HUES6 (cell line): ENCODE measurements around the gene PVRIG.
"Not testable (repeated sequence)": the region's sequence is repeated elsewhere in the genome, so short reads cannot be mapped to it uniquely, and the experiment has no call there.

Experiments
- H3K27ac ChIP-seq: 2 replicates; pipeline ENCODE4 v1.7.0; 2013; ENCODE audit warnings: low read depth, mild to moderate bottlenecking, low read length, inconsistent platforms
- H3K27me3 ChIP-seq: 2 replicates; pipeline ENCODE4 v1.6.1; 2013; ENCODE audit warnings: low read length; ENCODE audit not compliant: control insufficient read depth, insufficient read depth
- H3K36me3 ChIP-seq: 2 replicates; pipeline ENCODE4 v1.6.1; 2013; ENCODE audit warnings: low read length; ENCODE audit not compliant: control insufficient read depth, insufficient read depth
- H3K4me1 ChIP-seq: 2 replicates; pipeline ENCODE4 v1.6.1; 2013; ENCODE audit warnings: low read length; ENCODE audit not compliant: control insufficient read depth, insufficient read depth
- H3K4me3 ChIP-seq: 2 replicates; pipeline ENCODE4 v1.5.1; 2013; ENCODE audit warnings: low read depth, low read length
- H3K9ac ChIP-seq: one replicate; pipeline ENCODE4 v1.6.1; 2013; ENCODE audit warnings: mild to moderate bottlenecking, low read length
- H3K9me3 ChIP-seq: 2 replicates; pipeline ENCODE4 v1.6.1; 2013; ENCODE audit warnings: low read depth, low read length; ENCODE audit not compliant: control insufficient read depth, insufficient read depth

The PVRIG gene

GRCh38 chr7:100217934-100218333 is 1.8 kb upstream of the PVRIG start:
- not testable (repeated sequence) for H3K4me1 ChIP-seq, H3K27ac ChIP-seq, H3K27me3 ChIP-seq, H3K9ac ChIP-seq, H3K4me3 ChIP-seq, H3K9me3 ChIP-seq
- peaks cover 18% of the 10 kb centered on the region for H3K36me3 ChIP-seq

GRCh38 chr7:100219271-100219737 is 445 bp upstream of the PVRIG start:
- Histone ChIP-seq H3K9ac (no peak overlapping the region), H3K4me1 (no peaks in the 10 kb centered on the region), H3K36me3 (peaks cover 24% of the 10 kb centered on the region), H3K27ac (no peak overlapping the region), H3K9me3 (no peaks in the 10 kb centered on the region), H3K27me3 (no peaks in the 10 kb centered on the region), H3K4me3 (no peak overlapping the region)

- Histone ChIP-seq H3K27ac (no peak overlapping the region), H3K27me3 (no peaks in the 10 kb centered on the region), H3K9ac (no peak overlapping the region), H3K4me3 (no peak overlapping the region), H3K4me1 (no peaks in the 10 kb centered on the region), H3K36me3 (peaks cover 26% of the 10 kb centered on the region), H3K9me3 (no peaks in the 10 kb centered on the region)
These were observed 959 bp downstream of the PVRIG start for GRCh38 chr7:100220586-100221230.

GRCh38 chr7:100221231-100221718 is 1.5 kb downstream of the PVRIG start:
- H3K27me3 ChIP-seq: no peaks in the 10 kb centered on the region
- no peaks in the 10 kb centered on the region for H3K9me3 ChIP-seq
- H3K36me3 ChIP-seq: peaks cover 26% of the 10 kb centered on the region
- H3K9ac ChIP-seq: no peak overlapping the region
- no peak overlapping the region for H3K4me3 ChIP-seq
- H3K4me1 ChIP-seq: no peaks in the 10 kb centered on the region
- no peak overlapping the region for H3K27ac ChIP-seq

GRCh38 chr7:100221767-100222444 is 2.2 kb downstream of the PVRIG start:
- no peak overlapping the region for H3K9ac ChIP-seq
- peaks cover 26% of the 10 kb centered on the region for H3K36me3 ChIP-seq
- H3K27ac ChIP-seq: no peak overlapping the region
- H3K4me1 ChIP-seq: no peaks in the 10 kb centered on the region
- no peaks in the 10 kb centered on the region for H3K27me3 ChIP-seq
- H3K4me3 ChIP-seq: no peak overlapping the region
- no peaks in the 10 kb centered on the region for H3K9me3 ChIP-seq

GRCh38 chr7:100222445-100223132 is 2.8 kb downstream of the PVRIG start:
- Histone ChIP-seq H3K9me3 (no peaks in the 10 kb centered on the region), H3K36me3 (peaks cover 26% of the 10 kb centered on the region), H3K27ac (no peak overlapping the region), H3K4me3 (no peak overlapping the region), H3K4me1 (no peaks in the 10 kb centered on the region), H3K27me3 (no peaks in the 10 kb centered on the region), H3K9ac (no peak overlapping the region)

GRCh38 chr7:100223376-100223927 is 3.7 kb downstream of the PVRIG start:
- H3K9ac ChIP-seq, H3K27me3 ChIP-seq, H3K4me3 ChIP-seq, H3K4me1 ChIP-seq, H3K27ac ChIP-seq, H3K9me3 ChIP-seq: not testable (repeated sequence)
- peaks cover 26% of the 10 kb centered on the region for H3K36me3 ChIP-seq

- not testable (repeated sequence) for H3K27me3 ChIP-seq, H3K4me1 ChIP-seq, H3K27ac ChIP-seq, H3K9ac ChIP-seq, H3K9me3 ChIP-seq, H3K4me3 ChIP-seq
- H3K36me3 ChIP-seq: peaks cover 26% of the 10 kb centered on the region
These were observed 5.1 kb downstream of the PVRIG start for GRCh38 chr7:100224891-100225290.

GRCh38 chr7:100234660-100235317 is 15.0 kb downstream of the PVRIG start:
- not testable (repeated sequence) for H3K9ac ChIP-seq, H3K4me3 ChIP-seq, H3K4me1 ChIP-seq, H3K9me3 ChIP-seq, H3K27ac ChIP-seq, H3K27me3 ChIP-seq
- peaks cover 12% of the 10 kb centered on the region for H3K36me3 ChIP-seq

GRCh38 chr7:100239975-100240374 is 20.2 kb downstream of the PVRIG start:
- H3K4me1 ChIP-seq, H3K27ac ChIP-seq, H3K9ac ChIP-seq, H3K4me3 ChIP-seq, H3K27me3 ChIP-seq, H3K36me3 ChIP-seq, H3K9me3 ChIP-seq: not testable (repeated sequence)
